IPS-20b (cell line): ENCODE measurements around the gene SOD1.
A peak's percentile ranks its signal among the peaks of the same experiment; 100 is the strongest.
"Not testable (repeated sequence)": the region's sequence is repeated elsewhere in the genome, so short reads cannot be mapped to it uniquely, and the experiment has no call there.

Source experiments
- H3K27ac ChIP-seq: one replicate; pipeline ENCODE4 v1.5.1; 2013; ENCODE audit warnings: low read length
- H3K27me3 ChIP-seq: 2 replicates; pipeline ENCODE4 v1.6.1; 2013; ENCODE audit warnings: mild to moderate bottlenecking, low read length, inconsistent platforms; ENCODE audit not compliant: insufficient read depth
- H3K36me3 ChIP-seq: 2 replicates; pipeline ENCODE4 v1.6.1; 2013; ENCODE audit warnings: low read depth, mild to moderate bottlenecking, inconsistent platforms, low read length, moderate library complexity; ENCODE audit not compliant: insufficient read depth
- H3K4me1 ChIP-seq: 2 replicates; pipeline ENCODE4 v1.6.1; 2013; ENCODE audit warnings: mild to moderate bottlenecking, control low read depth, inconsistent platforms, low read length, moderate library complexity; ENCODE audit not compliant: insufficient read depth
- H3K4me3 ChIP-seq: 2 replicates; pipeline ENCODE4 v1.5.1; 2013; ENCODE audit warnings: mild to moderate bottlenecking, low read length, inconsistent platforms
- H3K9ac ChIP-seq: 2 replicates; pipeline ENCODE4 v1.6.1; 2013; ENCODE audit warnings: low read depth, mild to moderate bottlenecking, inconsistent platforms, low read length, moderate library complexity
- H3K9me3 ChIP-seq: 2 replicates; pipeline ENCODE4 v1.6.1; 2013; ENCODE audit warnings: mild to moderate bottlenecking, low read depth, low read length, inconsistent platforms; ENCODE audit not compliant: insufficient read depth

Gene SOD1

DNA sequence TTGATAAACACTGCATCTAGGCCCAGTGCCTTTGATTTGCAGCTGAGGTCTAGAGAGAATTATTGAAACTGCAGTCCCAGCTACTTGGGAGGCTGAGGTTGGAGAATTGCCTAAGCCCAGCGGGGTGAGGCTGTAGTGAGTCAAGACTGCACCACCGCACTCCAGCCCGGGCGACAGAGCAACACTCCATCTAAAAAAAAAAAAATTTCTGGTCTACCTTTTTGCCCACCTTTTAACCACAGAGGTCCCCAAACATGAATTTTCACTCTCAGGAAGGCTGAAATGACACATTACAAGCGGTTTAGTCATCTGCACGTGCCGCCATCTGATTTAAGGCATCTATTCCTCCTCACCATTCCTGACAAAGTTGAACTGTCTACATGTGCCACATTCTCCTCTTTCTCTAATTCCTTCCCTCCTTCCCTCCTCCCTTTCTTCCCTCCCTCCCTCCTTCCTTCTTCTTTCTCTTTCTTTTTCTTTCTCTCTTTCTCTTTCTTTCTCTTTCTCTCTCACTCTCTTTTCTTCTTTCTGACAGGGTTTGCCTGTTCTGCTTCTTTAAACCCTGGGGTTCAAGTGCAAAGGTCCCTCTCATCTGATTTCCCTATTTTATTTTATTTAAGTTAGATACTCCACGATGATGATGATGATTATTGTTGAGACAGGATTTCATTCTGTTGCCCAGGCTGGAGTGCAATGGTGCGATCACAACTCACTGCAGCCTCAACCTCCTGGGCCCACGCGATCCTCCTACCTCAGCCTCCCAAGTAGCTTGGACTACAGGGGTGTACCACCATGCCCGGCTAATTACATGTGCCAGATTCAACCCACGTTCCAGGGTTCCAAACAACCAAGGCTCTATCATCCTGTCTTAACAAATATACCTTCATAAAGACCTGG, 3.0 kb upstream of the SOD1 start:
- H3K9me3 ChIP-seq: no peaks in the 10 kb centered on the region
- no peak overlapping the region for H3K9ac ChIP-seq
- H3K4me1 ChIP-seq: peaks cover 2% of the 10 kb centered on the region; the same call in 1 of the 2 replicates
- no peaks in the 10 kb centered on the region for H3K36me3 ChIP-seq
- H3K27me3 ChIP-seq: no peaks in the 10 kb centered on the region
- H3K4me3 ChIP-seq: no peak overlapping the region
- no peak overlapping the region for H3K27ac ChIP-seq

DNA sequence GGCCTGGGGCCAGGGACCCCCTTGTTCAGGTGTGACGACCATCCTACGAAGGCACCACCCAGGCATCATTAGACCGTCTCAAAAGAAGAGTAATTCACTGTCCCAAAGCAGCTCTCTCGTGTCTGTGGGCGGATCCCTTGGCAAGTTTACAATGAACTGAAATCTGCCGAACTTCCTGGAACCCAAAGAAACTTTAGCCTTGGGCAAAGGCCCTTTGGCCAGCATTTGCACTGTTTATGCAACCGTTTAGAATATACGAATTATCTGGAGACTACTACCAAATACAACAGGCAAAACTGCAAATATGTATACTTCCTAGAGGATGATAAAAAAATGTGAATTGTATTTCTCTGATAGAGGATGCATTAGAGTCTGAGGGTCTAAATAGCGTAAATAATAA, 1.4 kb upstream of the SOD1 start:
- H3K9me3 ChIP-seq: no peaks in the 10 kb centered on the region
- H3K4me1 ChIP-seq: peaks cover 2% of the 10 kb centered on the region; the same call in 1 of the 2 replicates
- H3K27me3 ChIP-seq: no peaks in the 10 kb centered on the region
- H3K4me3 ChIP-seq: no peak overlapping the region
- H3K9ac ChIP-seq: no peak overlapping the region
- peaks cover 10% of the 10 kb centered on the region; the same call in 1 of the 2 replicates for H3K36me3 ChIP-seq
- no peak overlapping the region for H3K27ac ChIP-seq

DNA sequence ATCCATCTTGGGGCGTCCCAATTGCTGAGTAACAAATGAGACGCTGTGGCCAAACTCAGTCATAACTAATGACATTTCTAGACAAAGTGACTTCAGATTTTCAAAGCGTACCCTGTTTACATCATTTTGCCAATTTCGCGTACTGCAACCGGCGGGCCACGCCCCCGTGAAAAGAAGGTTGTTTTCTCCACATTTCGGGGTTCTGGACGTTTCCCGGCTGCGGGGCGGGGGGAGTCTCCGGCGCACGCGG, 282 bp upstream of the SOD1 start:
- H3K4me3 ChIP-seq: peak overlapping the region; percentile 78
- peaks cover 22% of the 10 kb centered on the region; the same call in 1 of the 2 replicates for H3K36me3 ChIP-seq
- H3K9ac ChIP-seq: peak overlapping the region; percentile 13; the same call in 1 of the 2 replicates
- no peak overlapping the region for H3K27ac ChIP-seq
- H3K4me1 ChIP-seq: peaks cover 2% of the 10 kb centered on the region; the same call in 1 of the 2 replicates
- no peaks in the 10 kb centered on the region for H3K27me3 ChIP-seq
- H3K9me3 ChIP-seq: no peaks in the 10 kb centered on the region

DNA sequence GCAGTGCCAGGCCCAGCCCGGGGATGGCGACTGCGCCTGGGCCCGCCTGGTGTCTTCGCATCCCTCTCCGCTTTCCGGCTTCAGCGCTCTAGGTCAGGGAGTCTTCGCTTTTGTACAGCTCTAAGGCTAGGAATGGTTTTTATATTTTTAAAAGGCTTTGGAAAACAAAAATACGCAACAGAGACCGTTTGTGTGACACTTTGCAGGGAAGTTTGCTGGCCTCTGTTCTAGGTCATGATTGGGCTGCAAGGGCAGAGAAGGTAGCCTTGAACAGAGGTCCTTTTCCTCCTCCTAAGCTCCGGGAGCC, 719 bp downstream of the SOD1 start:
- H3K27me3 ChIP-seq: no peaks in the 10 kb centered on the region
- H3K9me3 ChIP-seq: no peaks in the 10 kb centered on the region
- H3K36me3 ChIP-seq: peaks cover 28% of the 10 kb centered on the region; the same call in 1 of the 2 replicates
- H3K27ac ChIP-seq: no peak overlapping the region
- peak overlapping the region; percentile 78 for H3K4me3 ChIP-seq
- peak overlapping the region; percentile 76; the same call in 1 of the 2 replicates for H3K9ac ChIP-seq
- peaks cover 2% of the 10 kb centered on the region; the same call in 1 of the 2 replicates for H3K4me1 ChIP-seq

DNA sequence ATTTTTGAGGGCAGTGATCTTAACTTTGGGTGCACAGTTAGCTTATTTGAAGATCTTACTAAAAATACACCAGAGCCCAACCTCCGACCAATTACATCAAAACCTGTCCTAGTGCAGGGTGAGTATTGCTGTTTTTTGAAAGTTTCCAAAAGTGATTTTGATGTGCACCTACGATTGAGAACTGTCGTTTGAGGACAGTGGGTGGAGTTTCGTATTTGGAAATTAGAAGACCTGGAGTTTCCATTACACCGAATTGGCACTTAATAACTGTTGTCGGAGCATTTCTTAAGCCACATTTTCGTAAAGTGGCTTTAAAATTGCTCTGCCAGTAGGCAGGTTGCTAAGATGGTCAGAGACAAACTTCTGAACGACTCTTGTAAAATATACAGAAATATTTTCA, 1.1 kb downstream of the SOD1 start:
- Histone ChIP-seq H3K4me1 (peaks cover 2% of the 10 kb centered on the region; the same call in 1 of the 2 replicates), H3K4me3 (peak overlapping the region; percentile 78), H3K9ac (peak overlapping the region; percentile 76; the same call in 1 of the 2 replicates), H3K36me3 (peaks cover 32% of the 10 kb centered on the region; the same call in 1 of the 2 replicates), H3K9me3 (no peaks in the 10 kb centered on the region), H3K27me3 (no peaks in the 10 kb centered on the region), H3K27ac (no peak overlapping the region)

DNA sequence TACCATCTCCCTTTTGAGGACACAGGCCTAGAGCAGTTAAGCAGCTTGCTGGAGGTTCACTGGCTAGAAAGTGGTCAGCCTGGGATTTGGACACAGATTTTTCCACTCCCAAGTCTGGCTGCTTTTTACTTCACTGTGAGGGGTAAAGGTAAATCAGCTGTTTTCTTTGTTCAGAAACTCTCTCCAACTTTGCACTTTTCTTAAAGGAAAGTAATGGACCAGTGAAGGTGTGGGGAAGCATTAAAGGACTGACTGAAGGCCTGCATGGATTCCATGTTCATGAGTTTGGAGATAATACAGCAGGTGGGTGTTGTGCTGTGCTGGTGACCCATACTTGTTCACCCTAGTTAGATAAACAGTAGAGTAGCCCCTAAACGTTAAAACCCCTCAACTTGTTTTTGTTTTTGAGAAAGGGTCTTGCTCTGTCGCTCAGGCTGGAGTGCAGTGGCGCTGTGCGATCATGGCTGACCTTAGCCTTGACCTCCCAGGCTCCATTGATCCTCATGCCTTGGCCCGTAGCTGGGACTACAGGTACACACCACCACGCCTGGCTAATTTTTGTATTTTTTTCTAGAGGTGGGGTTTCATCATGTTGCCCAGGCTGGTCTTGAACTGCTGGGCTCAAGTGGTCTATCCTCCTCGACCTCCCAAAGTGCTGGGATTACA, 4.2 kb downstream of the SOD1 start:
- Histone ChIP-seq H3K27me3 (no peaks in the 10 kb centered on the region), H3K27ac (no peak overlapping the region), H3K4me3 (no peak overlapping the region), H3K9ac (no peak overlapping the region), H3K4me1 (peaks cover 5% of the 10 kb centered on the region; the same call in 1 of the 2 replicates), H3K36me3 (peaks cover 61% of the 10 kb centered on the region), H3K9me3 (no peaks in the 10 kb centered on the region)

DNA sequence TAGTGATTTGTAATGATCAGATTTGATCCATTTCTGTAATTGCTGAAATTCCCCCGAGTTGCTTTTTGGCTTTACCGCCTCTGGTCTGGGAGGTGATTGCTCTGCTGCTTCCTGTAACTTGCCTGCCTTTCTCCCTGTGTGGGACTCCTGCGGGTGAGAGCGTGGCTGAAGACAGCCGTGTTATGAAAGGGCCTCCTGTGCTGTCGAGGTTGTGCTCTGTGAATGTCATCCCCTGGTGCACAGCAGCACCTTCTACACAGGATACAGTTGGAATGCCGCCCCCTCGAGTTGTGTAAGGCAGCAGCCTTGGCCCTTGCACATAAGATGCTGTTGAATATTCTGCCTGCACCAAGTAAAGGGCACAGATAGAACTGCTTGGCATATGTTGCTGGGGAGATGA, 5.9 kb downstream of the SOD1 start:
- peaks cover 77% of the 10 kb centered on the region for H3K36me3 ChIP-seq
- H3K9ac ChIP-seq: no peak overlapping the region
- peaks cover 14% of the 10 kb centered on the region; the same call in 1 of the 2 replicates for H3K4me1 ChIP-seq
- H3K27ac ChIP-seq: no peak overlapping the region
- no peaks in the 10 kb centered on the region for H3K27me3 ChIP-seq
- H3K9me3 ChIP-seq: no peaks in the 10 kb centered on the region
- H3K4me3 ChIP-seq: no peak overlapping the region

DNA sequence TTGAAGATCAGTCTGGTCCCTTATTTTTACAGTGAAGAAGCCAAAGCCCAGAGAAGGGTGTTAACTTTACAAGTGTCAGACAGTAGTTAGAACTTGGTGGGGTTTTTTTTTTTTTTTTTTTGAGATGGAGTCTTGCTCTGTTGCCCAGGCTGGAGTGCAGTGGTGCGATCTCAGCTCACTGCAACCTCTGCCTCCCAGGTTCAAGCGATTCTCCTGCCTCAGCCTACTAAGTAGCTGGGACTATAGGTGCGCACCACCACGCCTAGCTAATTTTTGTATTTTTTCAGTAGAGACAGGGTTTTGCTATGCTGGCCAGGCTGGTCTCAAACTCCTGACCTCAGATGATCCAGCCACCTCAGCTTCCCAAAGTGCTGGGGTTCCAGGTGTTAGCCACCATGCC, 6.4 kb downstream of the SOD1 start:
- H3K4me1 ChIP-seq: peaks cover 18% of the 10 kb centered on the region; the same call in 1 of the 2 replicates
- H3K27me3 ChIP-seq, H3K27ac ChIP-seq, H3K9me3 ChIP-seq, H3K9ac ChIP-seq, H3K4me3 ChIP-seq: not testable (repeated sequence)
- peaks cover 81% of the 10 kb centered on the region for H3K36me3 ChIP-seq

DNA sequence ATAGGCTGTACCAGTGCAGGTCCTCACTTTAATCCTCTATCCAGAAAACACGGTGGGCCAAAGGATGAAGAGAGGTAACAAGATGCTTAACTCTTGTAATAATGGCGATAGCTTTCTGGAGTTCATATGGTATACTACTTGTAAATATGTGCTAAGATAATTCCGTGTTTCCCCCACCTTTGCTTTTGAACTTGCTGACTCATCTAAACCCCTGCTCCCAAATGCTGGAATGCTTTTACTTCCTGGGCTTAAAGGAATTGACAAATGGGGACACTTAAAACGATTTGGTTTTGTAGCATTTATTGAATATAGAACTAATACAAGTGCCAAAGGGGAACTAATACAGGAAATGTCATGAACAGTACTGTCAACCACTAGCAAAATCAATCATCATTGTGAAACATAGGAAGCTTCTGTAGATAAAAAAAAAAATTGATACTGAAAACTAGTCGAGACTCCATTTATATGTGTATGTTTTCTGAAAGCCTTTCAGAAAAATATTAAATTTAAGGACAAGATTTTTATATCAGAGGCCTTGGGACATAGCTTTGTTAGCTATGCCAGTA, 7.0 kb downstream of the SOD1 start:
- H3K4me1 ChIP-seq: peaks cover 16% of the 10 kb centered on the region; the same call in 1 of the 2 replicates
- peaks cover 87% of the 10 kb centered on the region for H3K36me3 ChIP-seq
- no peak overlapping the region for H3K27ac ChIP-seq

DNA sequence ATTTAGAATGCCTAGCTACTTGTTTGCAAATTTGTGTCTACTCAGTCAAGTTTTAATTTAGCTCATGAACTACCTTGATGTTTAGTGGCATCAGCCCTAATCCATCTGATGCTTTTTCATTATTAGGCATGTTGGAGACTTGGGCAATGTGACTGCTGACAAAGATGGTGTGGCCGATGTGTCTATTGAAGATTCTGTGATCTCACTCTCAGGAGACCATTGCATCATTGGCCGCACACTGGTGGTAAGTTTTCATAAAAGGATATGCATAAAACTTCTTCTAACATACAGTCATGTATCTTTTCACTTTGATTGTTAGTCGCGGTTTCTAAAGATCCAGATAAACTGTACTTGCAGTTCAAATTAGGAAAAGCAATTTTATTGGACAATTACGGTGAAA, 7.6 kb downstream of the SOD1 start:
- Histone ChIP-seq H3K27me3 (no peaks in the 10 kb centered on the region), H3K4me1 (peaks cover 16% of the 10 kb centered on the region; the same call in 1 of the 2 replicates), H3K4me3 (no peak overlapping the region), H3K9ac (no peak overlapping the region), H3K36me3 (peaks cover 87% of the 10 kb centered on the region), H3K27ac (no peak overlapping the region), H3K9me3 (no peaks in the 10 kb centered on the region)

More for the DNA sequence above, 7.0 kb downstream of the SOD1 start:
- no peaks in the 10 kb centered on the region for H3K27me3 ChIP-seq
- H3K4me3 ChIP-seq: no peak overlapping the region
- H3K9ac ChIP-seq: no peak overlapping the region
- no peaks in the 10 kb centered on the region for H3K9me3 ChIP-seq

DNA sequence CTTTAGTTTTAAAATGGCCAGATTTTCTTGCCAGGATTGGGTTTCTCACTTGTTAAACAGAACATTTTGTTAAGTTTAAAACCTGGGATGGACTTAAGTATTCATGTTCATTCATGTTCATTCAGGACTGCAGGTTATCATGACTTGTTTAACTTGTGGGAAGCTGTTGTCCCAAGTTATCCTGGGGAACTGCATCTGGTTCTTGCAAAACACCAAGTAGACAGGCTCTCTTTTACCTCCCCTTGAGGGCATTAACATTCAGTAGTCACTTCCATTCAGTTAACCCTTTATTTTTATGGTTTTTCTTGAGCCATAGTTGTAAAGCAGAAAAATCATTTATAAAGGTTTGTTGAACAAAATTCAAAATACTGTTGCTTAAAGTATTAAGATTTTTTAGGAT, 8.1 kb downstream of the SOD1 start:
- Histone ChIP-seq H3K9ac (no peak overlapping the region), H3K27me3 (no peaks in the 10 kb centered on the region), H3K4me1 (peaks cover 16% of the 10 kb centered on the region; the same call in 1 of the 2 replicates), H3K9me3 (no peaks in the 10 kb centered on the region), H3K4me3 (no peak overlapping the region), H3K36me3 (peaks cover 89% of the 10 kb centered on the region), H3K27ac (no peak overlapping the region)
